Liver (tissue), 9 donors: ENCODE measurements around the gene NPPC. TPM values are rescaled to one million over a fixed set of nuclear protein-coding genes. Genes with fewer than 3 reads are reported as not detected.

Source experiments
- DNase-seq: peaks from one replicate; pipeline ENCODE4 v3.0.0-alpha.2; 2017; ENCODE audit warnings: low spot score
- H3K27ac ChIP-seq, 2 donors: one replicate each; pipeline ENCODE4 v1.7.0; 2013; ENCODE audit warnings: inconsistent platforms in 2 of 2, low read length in 2 of 2, control low read depth in 1 of 2, low read depth in 1 of 2, mild to moderate bottlenecking in 1 of 2
- H3K27me3 ChIP-seq, 4 donors: one replicate each; pipeline versions ENCODE4 v1.6.1 to v1.7.0; 2013; ENCODE audit warnings: low read length in 3 of 4, inconsistent platforms in 1 of 4, mild to moderate bottlenecking in 1 of 4, moderate library complexity in 1 of 4; ENCODE audit not compliant: control insufficient read depth in 4 of 4, insufficient read depth in 4 of 4
- H3K36me3 ChIP-seq, 4 donors: one replicate each; pipeline versions ENCODE4 v1.6.1 to v1.7.0; 2013; ENCODE audit warnings: low read length in 3 of 4, mild to moderate bottlenecking in 3 of 4, low read depth in 1 of 4, moderate library complexity in 1 of 4; ENCODE audit not compliant: control insufficient read depth in 4 of 4, insufficient read depth in 3 of 4
- H3K4me1 ChIP-seq, 4 donors: one replicate each; pipeline versions ENCODE4 v1.6.1 to v1.7.0; 2013; ENCODE audit warnings: low read length in 3 of 4, mild to moderate bottlenecking in 3 of 4, moderate library complexity in 1 of 4; ENCODE audit not compliant: control insufficient read depth in 4 of 4, insufficient read depth in 4 of 4
- H3K4me3 ChIP-seq, 3 donors: one replicate each; pipeline versions ENCODE4 v1.6.1 to v1.7.0; 2013; ENCODE audit warnings: low read length in 3 of 3, control low read depth in 1 of 3, low read depth in 1 of 3, mild to moderate bottlenecking in 1 of 3
- H3K9ac ChIP-seq, 2 donors: one replicate each; pipeline ENCODE4 v1.7.0; 2013; ENCODE audit warnings: low read length in 2 of 2, mild to moderate bottlenecking in 2 of 2, moderate library complexity in 2 of 2, control low read depth in 1 of 2, low read depth in 1 of 2
- H3K9me3 ChIP-seq, 4 donors: one replicate each; pipeline versions ENCODE4 v1.6.1 to v1.7.0; 2013; ENCODE audit warnings: low read length in 3 of 4; ENCODE audit not compliant: control insufficient read depth in 4 of 4
- FOXA1 ChIP-seq: IDR thresholded peaks from 2 replicates; pipeline ENCODE4 v1.6.1; 2016; ENCODE audit warnings: antibody characterized with exemption
- HNF4A ChIP-seq, 2 donors: conservative IDR thresholded peaks; 2 replicates each; pipeline ENCODE4 v1.6.1; 2016; ENCODE audit warnings: antibody characterized with exemption in 2 of 2, mild to moderate bottlenecking in 2 of 2
- JUND ChIP-seq, 2 donors: IDR thresholded peaks; 2 replicates each; pipeline ENCODE4 v1.6.1; 2016; ENCODE audit warnings: antibody characterized with exemption in 2 of 2
- RAD21 ChIP-seq, 2 donors: IDR thresholded peaks; 2 replicates each; pipeline ENCODE4 v1.6.1; 2016; ENCODE audit warnings: antibody characterized with exemption in 2 of 2, mild to moderate bottlenecking in 2 of 2
- RXRA ChIP-seq, 2 donors: IDR thresholded peaks; 2 replicates each; pipeline ENCODE4 v1.6.1; 2017 to 2018; ENCODE audit warnings: antibody characterized with exemption in 2 of 2, mild to moderate bottlenecking in 1 of 2
- SP1 ChIP-seq: IDR thresholded peaks from 2 replicates; pipeline ENCODE4 v1.6.1; 2018; ENCODE audit warnings: antibody characterized with exemption, mild to moderate bottlenecking
- TAF1 ChIP-seq: conservative IDR thresholded peaks from 2 replicates; pipeline ENCODE4 v1.6.1; 2016; ENCODE audit warnings: antibody characterized with exemption, mild to moderate bottlenecking
- YY1 ChIP-seq: IDR thresholded peaks from 2 replicates; pipeline ENCODE4 v1.6.1; 2016; ENCODE audit warnings: antibody characterized with exemption, mild to moderate bottlenecking
- WGBS: extraction: QIAGEN DNeasy Blood & Tissue Kit; methylation state at CpG from one replicate; pipeline ENCODE4 v1.1.7; 2013; 5-methylcytosine and 5-hydroxymethylcytosine counted together
- polyA plus RNA-seq, 2 donors: library from polyadenylated mRNA; stranded (reverse) in 1 of 2; unstranded in 1 of 2; fragments of 200-250 nt in 1 of 2; fragments of >200 nt in 1 of 2; fragmentation: Nextera tagmentation in 1 of 2; extraction: Ambion mirVana in 1 of 2; gene quantifications; one replicate each; pipeline versions ENCODE4 v1.2.1 to v1.2.3, GENCODE V29; 2013 to 2015
- total RNA-seq, 2 donors: library from RNA; depleted of rRNA; stranded (reverse); fragments of >200 nt; gene quantifications; one replicate each; pipeline ENCODE4 v1.2.3, GENCODE V29; 2014
- TF ChIP-seq, protein P1 (sequence below): IDR thresholded peaks from 2 replicates; pipeline ENCODE4 v1.6.1; 2016; ENCODE audit warnings: antibody characterized with exemption, mild to moderate bottlenecking
- TF ChIP-seq, protein P2 (sequence below): IDR thresholded peaks from 2 replicates; pipeline ENCODE4 v1.6.1; 2016; ENCODE audit warnings: antibody characterized with exemption
- TF ChIP-seq, protein P3 (sequence below): fragments of 150-350 bp; IDR thresholded peaks from 2 replicates; pipeline ENCODE4 v1.5.1; 2017; ENCODE audit warnings: improper control_type of control experiment, low read depth, low read length; ENCODE audit not compliant: missing input control
- donor health status: healthy.
- donor health status: healthy.
- donor health status: healthy.
- donor health status: healthy.
- donor health status: healthy.

Gene NPPC
- total and polyA plus RNA-seq, 4 donors = 0.47 TPM; not detected in 3

DNA sequence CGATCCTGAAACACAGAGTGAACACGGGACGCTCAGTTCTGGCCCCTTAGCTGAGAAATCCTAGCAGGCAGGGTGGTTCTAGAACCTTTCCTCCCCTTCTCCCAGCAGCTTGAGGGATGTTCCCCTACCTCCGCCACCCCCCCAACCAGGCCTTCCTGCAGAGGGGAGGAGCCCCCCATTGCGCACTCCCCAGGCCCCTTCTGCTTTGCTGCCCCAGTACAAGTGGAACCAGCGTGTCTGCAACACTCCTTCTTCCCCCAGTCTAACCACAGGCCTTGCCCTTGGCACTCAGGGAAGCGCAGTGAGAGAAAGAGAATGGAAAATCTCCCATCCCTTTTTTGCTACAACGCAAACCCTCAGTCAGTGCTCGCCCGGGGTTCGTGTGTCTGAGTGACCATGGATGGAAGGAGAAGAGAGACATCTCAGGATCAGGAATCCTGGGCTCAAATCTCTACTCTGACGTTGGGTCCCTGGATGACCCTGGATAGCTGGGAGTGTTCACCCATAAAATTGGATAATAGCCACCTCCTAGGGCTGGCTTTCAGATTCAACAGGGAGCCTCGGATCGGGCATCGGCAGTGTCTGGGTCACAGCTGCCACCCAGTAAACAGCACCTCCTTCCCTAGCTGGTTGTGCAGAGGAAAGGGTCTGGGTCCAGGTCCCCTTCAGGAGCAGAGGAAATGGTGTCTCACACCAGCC, 3.7 kb downstream of the NPPC start (continued):
- TF ChIP-seq, protein P1, sequence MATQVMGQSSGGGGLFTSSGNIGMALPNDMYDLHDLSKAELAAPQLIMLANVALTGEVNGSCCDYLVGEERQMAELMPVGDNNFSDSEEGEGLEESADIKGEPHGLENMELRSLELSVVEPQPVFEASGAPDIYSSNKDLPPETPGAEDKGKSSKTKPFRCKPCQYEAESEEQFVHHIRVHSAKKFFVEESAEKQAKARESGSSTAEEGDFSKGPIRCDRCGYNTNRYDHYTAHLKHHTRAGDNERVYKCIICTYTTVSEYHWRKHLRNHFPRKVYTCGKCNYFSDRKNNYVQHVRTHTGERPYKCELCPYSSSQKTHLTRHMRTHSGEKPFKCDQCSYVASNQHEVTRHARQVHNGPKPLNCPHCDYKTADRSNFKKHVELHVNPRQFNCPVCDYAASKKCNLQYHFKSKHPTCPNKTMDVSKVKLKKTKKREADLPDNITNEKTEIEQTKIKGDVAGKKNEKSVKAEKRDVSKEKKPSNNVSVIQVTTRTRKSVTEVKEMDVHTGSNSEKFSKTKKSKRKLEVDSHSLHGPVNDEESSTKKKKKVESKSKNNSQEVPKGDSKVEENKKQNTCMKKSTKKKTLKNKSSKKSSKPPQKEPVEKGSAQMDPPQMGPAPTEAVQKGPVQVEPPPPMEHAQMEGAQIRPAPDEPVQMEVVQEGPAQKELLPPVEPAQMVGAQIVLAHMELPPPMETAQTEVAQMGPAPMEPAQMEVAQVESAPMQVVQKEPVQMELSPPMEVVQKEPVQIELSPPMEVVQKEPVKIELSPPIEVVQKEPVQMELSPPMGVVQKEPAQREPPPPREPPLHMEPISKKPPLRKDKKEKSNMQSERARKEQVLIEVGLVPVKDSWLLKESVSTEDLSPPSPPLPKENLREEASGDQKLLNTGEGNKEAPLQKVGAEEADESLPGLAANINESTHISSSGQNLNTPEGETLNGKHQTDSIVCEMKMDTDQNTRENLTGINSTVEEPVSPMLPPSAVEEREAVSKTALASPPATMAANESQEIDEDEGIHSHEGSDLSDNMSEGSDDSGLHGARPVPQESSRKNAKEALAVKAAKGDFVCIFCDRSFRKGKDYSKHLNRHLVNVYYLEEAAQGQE = no peak
- no peak for TF ChIP-seq RXRA (IDR thresholded peaks at IDR 0.05)
- no peak for TF ChIP-seq TAF1
- no peak for TF ChIP-seq RAD21 (IDR thresholded peaks at IDR 0.05)

DNA sequence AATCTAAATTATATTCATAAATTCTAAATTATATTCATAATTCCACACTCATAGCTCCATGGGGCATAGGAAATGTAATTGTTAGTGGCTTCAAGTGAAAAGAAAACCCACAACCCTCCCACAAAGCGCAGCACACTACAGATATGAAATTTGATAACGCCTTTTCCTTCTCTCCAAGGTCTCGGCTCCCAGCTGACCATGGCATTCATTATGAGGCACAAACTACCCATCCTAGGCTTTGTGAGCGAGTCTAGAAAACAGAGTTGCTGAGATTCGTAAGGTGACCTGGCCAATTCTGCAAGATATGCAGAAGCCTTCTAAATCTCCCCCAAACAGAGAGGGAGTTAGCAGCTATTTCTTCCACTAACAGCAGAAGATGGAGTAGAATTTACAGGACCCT, 5.4 kb downstream of the NPPC start:
- no peak overlapping the region for H3K9ac ChIP-seq
- TF ChIP-seq YY1 (no peak), FOXA1 (no peak), JUND (IDR thresholded peaks at IDR 0.05) (no peak), SP1 (no peak)
- TF ChIP-seq, protein P2, sequence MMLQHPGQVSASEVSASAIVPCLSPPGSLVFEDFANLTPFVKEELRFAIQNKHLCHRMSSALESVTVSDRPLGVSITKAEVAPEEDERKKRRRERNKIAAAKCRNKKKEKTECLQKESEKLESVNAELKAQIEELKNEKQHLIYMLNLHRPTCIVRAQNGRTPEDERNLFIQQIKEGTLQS = no peak
- H3K4me1 ChIP-seq = peaks cover 4 to 11% (median 6%) of the 10 kb centered on the region in 4 donors
- no peak overlapping the region for H3K27ac ChIP-seq
- no peaks in the 10 kb centered on the region for H3K36me3 ChIP-seq
- 84% methylated on average over 5 of the region's 5 CpGs for WGBS
- peaks cover 0 to 11% (median 1%) of the 10 kb centered on the region in 4 donors for H3K27me3 ChIP-seq
- no peak for DNase-seq
- no peaks in the 10 kb centered on the region for H3K9me3 ChIP-seq
- H3K4me3 ChIP-seq = no peak overlapping the region

DNA sequence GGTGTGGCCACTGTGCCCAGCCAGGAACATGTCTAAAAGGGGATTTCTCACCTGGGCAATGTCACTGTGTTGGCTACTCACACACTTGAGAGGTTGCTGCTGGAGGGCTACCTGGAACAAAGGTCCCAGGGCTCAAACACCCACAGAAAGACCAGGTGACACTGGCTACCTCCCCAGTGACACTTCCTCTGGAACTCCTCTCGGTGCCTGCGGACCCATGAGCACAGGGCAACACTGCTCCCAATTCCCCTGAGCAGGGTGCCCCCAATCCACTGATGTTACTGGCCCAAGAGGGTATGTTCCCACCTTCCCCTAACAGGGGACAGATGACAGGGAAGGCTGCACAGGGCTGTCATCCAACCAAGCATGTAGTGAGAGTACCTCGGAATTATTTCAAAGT, 5.8 kb downstream of the NPPC start:
- Histone ChIP-seq H3K4me3 (no peak overlapping the region), H3K4me1 (peaks cover under 1 to 7% (median 1%) of the 10 kb centered on the region in 4 donors), H3K36me3 (no peaks in the 10 kb centered on the region), H3K27me3 (peaks cover 0 to 11% (median 1%) of the 10 kb centered on the region in 4 donors), H3K27ac (no peak overlapping the region), H3K9ac (no peak overlapping the region), H3K9me3 (no peaks in the 10 kb centered on the region)
- DNase-seq = no peak
- no peak for TF ChIP-seq HNF4A (conservative IDR thresholded peaks at IDR 0.05)
- TF ChIP-seq, protein P2 = no peak
- TF ChIP-seq, protein P3, sequence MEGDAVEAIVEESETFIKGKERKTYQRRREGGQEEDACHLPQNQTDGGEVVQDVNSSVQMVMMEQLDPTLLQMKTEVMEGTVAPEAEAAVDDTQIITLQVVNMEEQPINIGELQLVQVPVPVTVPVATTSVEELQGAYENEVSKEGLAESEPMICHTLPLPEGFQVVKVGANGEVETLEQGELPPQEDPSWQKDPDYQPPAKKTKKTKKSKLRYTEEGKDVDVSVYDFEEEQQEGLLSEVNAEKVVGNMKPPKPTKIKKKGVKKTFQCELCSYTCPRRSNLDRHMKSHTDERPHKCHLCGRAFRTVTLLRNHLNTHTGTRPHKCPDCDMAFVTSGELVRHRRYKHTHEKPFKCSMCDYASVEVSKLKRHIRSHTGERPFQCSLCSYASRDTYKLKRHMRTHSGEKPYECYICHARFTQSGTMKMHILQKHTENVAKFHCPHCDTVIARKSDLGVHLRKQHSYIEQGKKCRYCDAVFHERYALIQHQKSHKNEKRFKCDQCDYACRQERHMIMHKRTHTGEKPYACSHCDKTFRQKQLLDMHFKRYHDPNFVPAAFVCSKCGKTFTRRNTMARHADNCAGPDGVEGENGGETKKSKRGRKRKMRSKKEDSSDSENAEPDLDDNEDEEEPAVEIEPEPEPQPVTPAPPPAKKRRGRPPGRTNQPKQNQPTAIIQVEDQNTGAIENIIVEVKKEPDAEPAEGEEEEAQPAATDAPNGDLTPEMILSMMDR = no peak
- WGBS = 87% methylated on average over 3 of the region's 3 CpGs
